ENCODE measurements around the gene STARD7. TPM values are rescaled to one million over a fixed set of nuclear protein-coding genes. Genes with fewer than 3 reads are reported as not detected.
"Not testable (repeated sequence)": the region's sequence is repeated elsewhere in the genome, so short reads cannot be mapped to it uniquely, and the experiment has no call there.

The STARD7 gene, protein sequence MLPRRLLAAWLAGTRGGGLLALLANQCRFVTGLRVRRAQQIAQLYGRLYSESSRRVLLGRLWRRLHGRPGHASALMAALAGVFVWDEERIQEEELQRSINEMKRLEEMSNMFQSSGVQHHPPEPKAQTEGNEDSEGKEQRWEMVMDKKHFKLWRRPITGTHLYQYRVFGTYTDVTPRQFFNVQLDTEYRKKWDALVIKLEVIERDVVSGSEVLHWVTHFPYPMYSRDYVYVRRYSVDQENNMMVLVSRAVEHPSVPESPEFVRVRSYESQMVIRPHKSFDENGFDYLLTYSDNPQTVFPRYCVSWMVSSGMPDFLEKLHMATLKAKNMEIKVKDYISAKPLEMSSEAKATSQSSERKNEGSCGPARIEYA
- total RNA-seq (2021; fragmentation: NEBNext Ultra II Directional; extraction: Animal tissue kit (Norgen Biotek cat#: 25700)), result 100 to 1,000 TPM; 167 to 195 (median 180) TPM
- long read RNA-seq, transcript STARD7-201 (8 exons, 3,368 nt), result major isoform, 134 of 219 reads
- long read RNA-seq, partial matches to known transcripts, result 75 of 219 reads
- long read RNA-seq, other reads (novel, unspliced or antisense), result 9 of 219 reads

DNA sequence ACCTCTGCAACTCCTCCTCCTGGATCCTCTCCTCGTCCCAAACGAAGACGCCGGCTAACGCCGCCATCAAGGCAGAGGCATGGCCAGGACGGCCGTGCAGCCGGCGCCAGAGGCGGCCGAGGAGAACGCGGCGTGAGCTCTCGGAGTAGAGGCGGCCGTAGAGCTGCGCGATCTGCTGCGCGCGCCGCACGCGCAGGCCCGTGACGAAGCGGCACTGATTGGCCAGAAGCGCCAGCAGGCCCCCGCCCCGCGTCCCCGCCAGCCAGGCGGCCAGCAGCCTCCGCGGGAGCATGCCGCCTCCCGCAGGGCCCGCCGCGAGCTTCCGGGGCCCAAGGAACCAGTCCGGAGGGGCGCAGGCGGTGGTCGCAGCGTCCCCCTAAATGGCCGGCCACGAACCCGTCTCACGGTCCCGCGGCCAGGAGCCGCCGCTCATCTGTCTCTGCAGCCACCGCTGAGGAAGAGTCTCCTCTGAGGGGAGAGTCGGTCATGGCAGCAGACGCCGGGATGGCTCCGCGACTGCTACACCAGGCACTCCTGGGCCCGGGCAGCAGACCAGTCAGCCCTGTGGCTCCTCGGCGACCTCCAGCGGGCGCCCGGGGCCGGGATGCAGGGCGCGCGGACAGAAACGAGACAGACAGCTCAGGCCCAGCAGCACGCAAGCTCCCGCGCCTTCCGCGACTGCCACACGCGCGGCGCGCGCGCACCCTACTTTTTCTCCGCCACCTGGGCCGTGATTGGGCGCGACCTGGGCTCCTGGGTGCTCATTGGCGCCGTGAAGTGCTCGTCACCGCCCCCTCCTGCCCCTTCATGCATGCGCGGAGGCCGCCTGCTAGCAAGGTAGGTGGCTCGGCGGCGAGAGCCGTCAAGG, at the start of gene STARD7:
TSS of gene STARD7 (minus strand) at position 685 of the 868 bp plus-strand sequence. CDS start at position 292, 393 bp downstream.
- Mint-ChIP-seq H3K9me3 (peaks cover 4% of the 10 kb centered on the region; the same call in 1 of the 2 replicates), H3K27me3 (ENCODE audit: insufficient read depth) (no peaks in the 10 kb centered on the region), H3K36me3 (ENCODE audit: low read depth) (peaks cover 26% of the 10 kb centered on the region), H3K4me3 (peak within 1 kb of the TSS; percentile 98), H3K27ac (peak within 1 kb of the TSS; percentile 89), H3K4me1 (ENCODE audit: low read depth) (peaks cover 48% of the 10 kb centered on the region)
- DNase-seq, result peak; percentile 98
- TF ChIP-seq, protein P1, sequence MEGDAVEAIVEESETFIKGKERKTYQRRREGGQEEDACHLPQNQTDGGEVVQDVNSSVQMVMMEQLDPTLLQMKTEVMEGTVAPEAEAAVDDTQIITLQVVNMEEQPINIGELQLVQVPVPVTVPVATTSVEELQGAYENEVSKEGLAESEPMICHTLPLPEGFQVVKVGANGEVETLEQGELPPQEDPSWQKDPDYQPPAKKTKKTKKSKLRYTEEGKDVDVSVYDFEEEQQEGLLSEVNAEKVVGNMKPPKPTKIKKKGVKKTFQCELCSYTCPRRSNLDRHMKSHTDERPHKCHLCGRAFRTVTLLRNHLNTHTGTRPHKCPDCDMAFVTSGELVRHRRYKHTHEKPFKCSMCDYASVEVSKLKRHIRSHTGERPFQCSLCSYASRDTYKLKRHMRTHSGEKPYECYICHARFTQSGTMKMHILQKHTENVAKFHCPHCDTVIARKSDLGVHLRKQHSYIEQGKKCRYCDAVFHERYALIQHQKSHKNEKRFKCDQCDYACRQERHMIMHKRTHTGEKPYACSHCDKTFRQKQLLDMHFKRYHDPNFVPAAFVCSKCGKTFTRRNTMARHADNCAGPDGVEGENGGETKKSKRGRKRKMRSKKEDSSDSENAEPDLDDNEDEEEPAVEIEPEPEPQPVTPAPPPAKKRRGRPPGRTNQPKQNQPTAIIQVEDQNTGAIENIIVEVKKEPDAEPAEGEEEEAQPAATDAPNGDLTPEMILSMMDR (IDR thresholded peaks at IDR 0.05), result peak; percentile 68

DNA sequence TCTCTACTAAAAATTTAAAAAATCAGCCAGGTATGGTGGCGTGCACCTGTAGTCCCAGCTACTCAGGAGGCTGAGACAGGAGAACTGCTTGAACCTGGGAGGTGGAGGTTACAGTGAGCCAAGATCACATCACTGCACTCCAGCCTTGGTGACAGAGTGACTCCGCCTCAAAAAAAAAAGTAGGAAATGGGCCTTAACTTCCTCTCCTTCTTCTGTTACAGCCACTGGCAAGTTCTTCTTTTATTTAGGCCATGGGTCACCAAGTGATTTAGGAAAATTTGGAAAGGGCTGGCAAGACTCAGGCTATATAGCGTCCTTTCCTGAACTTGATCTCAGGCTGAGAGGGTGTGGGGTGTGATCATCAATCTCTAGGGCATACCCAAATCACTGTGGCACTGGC, 49.1 kb upstream of the STARD7 start:
- H3K27me3 Mint-ChIP-seq (ENCODE audit: insufficient read depth); DNase-seq; H3K9me3 Mint-ChIP-seq; H3K4me3 Mint-ChIP-seq: not testable (repeated sequence)
- Mint-ChIP-seq H3K4me1 (ENCODE audit: low read depth) (peaks cover 49% of the 10 kb centered on the region), H3K36me3 (ENCODE audit: low read depth) (peaks cover 13% of the 10 kb centered on the region), H3K27ac (peak overlapping the region; percentile 29; the same call in 1 of the 2 replicates)

DNA sequence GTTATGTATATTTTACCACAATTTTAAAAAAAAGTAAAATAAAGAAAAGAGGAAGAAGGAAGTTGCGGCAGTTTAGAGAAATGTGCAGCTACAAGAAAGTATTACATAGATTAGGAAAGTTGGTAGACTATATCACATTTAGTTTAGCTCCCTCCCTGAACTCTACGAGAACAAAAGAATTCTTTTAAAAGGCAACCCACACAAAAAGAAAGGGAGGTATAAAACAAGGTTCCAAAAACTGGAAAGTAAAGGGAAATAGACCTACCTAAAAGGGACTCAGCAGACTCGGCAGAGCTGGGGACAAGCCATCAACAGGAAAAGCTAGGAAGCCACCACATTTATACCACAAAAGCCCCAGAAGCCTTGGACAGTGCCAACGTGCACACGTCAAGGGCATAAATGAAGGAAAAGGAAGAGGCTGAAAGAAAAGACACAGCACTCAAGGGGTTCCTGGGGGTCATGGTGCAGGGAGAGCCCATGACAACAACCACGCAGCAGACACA, 48.0 kb upstream of the STARD7 start:
- Mint-ChIP-seq H3K4me1 (ENCODE audit: low read depth) (peaks cover 51% of the 10 kb centered on the region), H3K36me3 (ENCODE audit: low read depth) (peaks cover 19% of the 10 kb centered on the region), H3K27ac (no peak overlapping the region), H3K27me3 (ENCODE audit: insufficient read depth) (peaks cover 3% of the 10 kb centered on the region), H3K4me3 (no peak overlapping the region), H3K9me3 (no peaks in the 10 kb centered on the region)
- DNase-seq, result no peak
- TF ChIP-seq, protein P1 (IDR thresholded peaks at IDR 0.05), result no peak

DNA sequence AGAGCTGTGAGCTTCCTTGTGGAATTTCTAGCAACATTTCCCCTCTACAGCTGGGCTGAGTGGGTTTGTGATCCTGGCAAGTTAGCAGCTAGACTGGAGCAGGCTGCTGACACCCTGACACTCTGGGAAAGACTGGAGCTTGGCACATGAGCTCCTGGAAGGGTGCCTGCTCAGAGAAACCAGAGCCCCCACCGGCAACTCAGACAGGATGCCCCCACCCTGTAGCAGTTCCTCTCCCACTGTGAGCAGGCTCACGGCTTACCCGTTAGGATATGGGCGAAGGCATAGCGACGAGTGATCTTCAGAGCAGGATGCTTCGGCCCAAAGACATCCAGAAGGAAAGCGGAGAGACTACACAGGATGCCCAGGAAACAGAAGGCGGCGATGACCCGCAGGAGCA, 45.9 kb upstream of the STARD7 start:
- Mint-ChIP-seq H3K9me3 (no peaks in the 10 kb centered on the region), H3K4me3 (no peak overlapping the region), H3K36me3 (ENCODE audit: low read depth) (peaks cover 23% of the 10 kb centered on the region), H3K4me1 (ENCODE audit: low read depth) (peaks cover 51% of the 10 kb centered on the region), H3K27ac (no peak overlapping the region), H3K27me3 (ENCODE audit: insufficient read depth) (no peaks in the 10 kb centered on the region; the same call in 1 of the 2 replicates)
- DNase-seq, result no peak
- TF ChIP-seq, protein P1 (IDR thresholded peaks at IDR 0.05), result no peak

DNA sequence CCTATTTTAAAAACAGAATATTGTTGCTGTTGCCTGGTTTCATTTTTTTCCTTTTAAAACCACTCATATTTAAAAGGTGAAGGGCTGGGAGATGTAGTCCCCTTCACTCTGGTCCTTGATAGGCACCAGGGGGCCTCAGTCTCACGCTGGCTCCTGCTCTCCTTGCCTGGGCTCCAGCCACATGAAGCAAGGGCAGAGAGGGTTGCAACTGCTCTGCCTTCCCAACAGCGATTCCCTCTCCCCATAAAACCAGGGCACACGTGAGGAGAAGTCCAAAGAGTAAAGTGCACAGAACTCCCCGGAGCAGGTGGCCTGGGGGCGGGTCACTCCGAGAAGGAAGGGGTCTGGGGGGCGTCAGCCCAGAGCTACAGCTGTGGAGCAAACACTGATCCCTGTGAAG, 44.4 kb upstream of the STARD7 start:
- Mint-ChIP-seq H3K27me3 (ENCODE audit: insufficient read depth) (no peaks in the 10 kb centered on the region; the same call in 1 of the 2 replicates), H3K4me3 (no peak overlapping the region), H3K4me1 (ENCODE audit: low read depth) (peaks cover 46% of the 10 kb centered on the region), H3K27ac (peak overlapping the region; percentile 81; the same call in 1 of the 2 replicates), H3K36me3 (ENCODE audit: low read depth) (peaks cover 23% of the 10 kb centered on the region), H3K9me3 (no peaks in the 10 kb centered on the region)
- no peak for DNase-seq
- TF ChIP-seq, protein P1 (IDR thresholded peaks at IDR 0.05), result no peak; the same call in 1 of the 2 replicates
